ENCODE data around the gene CDH24. TPM values are rescaled to one million over a fixed set of nuclear protein-coding genes. Genes with fewer than 3 reads are reported as not detected.
A peak's percentile ranks its signal among the peaks of the same experiment; 100 is the strongest.

Gene CDH24
- total RNA-seq, 2 donors from 2014 or later: 16.9 to 17.2 TPM

- Mint-ChIP-seq H3K9me3 (no peaks in the 10 kb centered on the region), H3K4me1 (peaks cover 29% of the 10 kb centered on the region), H3K36me3 (ENCODE audit: low read depth) (peaks cover 55% of the 10 kb centered on the region), H3K27ac (no peak within 1 kb of the TSS), H3K27me3 (ENCODE audit: insufficient read depth) (no peaks in the 10 kb centered on the region), H3K4me3 (no peak within 1 kb of the TSS)
- Histone ChIP-seq H3K4me1 (ENCODE audit: control insufficient read depth, insufficient read depth, low read length) (peaks cover 3% of the 10 kb centered on the region), H3K4me3 (ENCODE audit: low read length) (peak within 1 kb of the TSS; percentile 94), H3K9me3 (ENCODE audit: control insufficient read depth, low read length) (no peaks in the 10 kb centered on the region), H3K9ac (ENCODE audit: extremely low read depth, low read length, poor library complexity, severe bottlenecking) (peak within 1 kb of the TSS; percentile 93), H3K36me3 (ENCODE audit: control insufficient read depth, insufficient read depth, low read length) (peaks cover 68% of the 10 kb centered on the region), H3K27me3 (ENCODE audit: control insufficient read depth, insufficient read depth, low read length, poor library complexity, severe bottlenecking) (no peaks in the 10 kb centered on the region), H3K27ac (ENCODE audit: low read depth, low read length) (peak within 1 kb of the TSS; percentile 80)
- 0% methylated on average over 26 to 55 of the region's 55 CpGs for WGBS, 2 experiments (ENCODE audit: insufficient coverage in 1 of 2, insufficient read length in 1 of 2)
- DNase-seq: peak; percentile 94
- TF ChIP-seq CTCF (conservative IDR thresholded peaks at IDR 0.05): no peak
Measured at GRCh38 chr14:23094666-23095195, 37.4 kb upstream of the CDH24 start, which contains the start of gene ACIN1. ACIN1 (minus strand) TSS chr14:23095136; CDS start chr14:23095112, 24 bp downstream.

- peaks cover 3% of the 10 kb centered on the region for H3K4me1 ChIP-seq (ENCODE audit: control insufficient read depth, insufficient read depth, low read length)
- Mint-ChIP-seq H3K4me1 (peaks cover 25% of the 10 kb centered on the region), H3K9me3 (no peaks in the 10 kb centered on the region), H3K27me3 (ENCODE audit: insufficient read depth) (no peaks in the 10 kb centered on the region), H3K27ac (no peak overlapping the region), H3K36me3 (ENCODE audit: low read depth) (peaks cover 59% of the 10 kb centered on the region), H3K4me3 (no peak overlapping the region)
- H3K9me3 ChIP-seq (ENCODE audit: control insufficient read depth, low read length): no peaks in the 10 kb centered on the region
- peak; percentile 54 for TF ChIP-seq CTCF (conservative IDR thresholded peaks at IDR 0.05)
- H3K4me3 ChIP-seq (ENCODE audit: low read length): peak overlapping the region; percentile 94
- DNase-seq: no peak
- peak overlapping the region; percentile 93 for H3K9ac ChIP-seq (ENCODE audit: extremely low read depth, low read length, poor library complexity, severe bottlenecking)
- peaks cover 72% of the 10 kb centered on the region for H3K36me3 ChIP-seq (ENCODE audit: control insufficient read depth, insufficient read depth, low read length)
- 2 to 9% methylated on average over 6 to 14 of the region's 14 CpGs for WGBS, 2 experiments (ENCODE audit: insufficient coverage in 1 of 2, insufficient read length in 1 of 2)
- H3K27me3 ChIP-seq (ENCODE audit: control insufficient read depth, insufficient read depth, low read length, poor library complexity, severe bottlenecking): no peaks in the 10 kb centered on the region
- no peak overlapping the region for H3K27ac ChIP-seq (ENCODE audit: low read depth, low read length)
Measured at GRCh38 chr14:23093991-23094665, 36.8 kb upstream of the CDH24 start.

GRCh38 chr14:23093526-23093925 lies 36.2 kb upstream of the CDH24 start:
- no peak for TF ChIP-seq CTCF (conservative IDR thresholded peaks at IDR 0.05)
- Mint-ChIP-seq H3K4me3 (no peak overlapping the region), H3K9me3 (no peaks in the 10 kb centered on the region), H3K4me1 (peaks cover 24% of the 10 kb centered on the region), H3K27ac (no peak overlapping the region), H3K27me3 (ENCODE audit: insufficient read depth) (no peaks in the 10 kb centered on the region), H3K36me3 (ENCODE audit: low read depth) (peaks cover 53% of the 10 kb centered on the region)
- H3K4me3 ChIP-seq (ENCODE audit: low read length): peak overlapping the region; percentile 94
- H3K27ac ChIP-seq (ENCODE audit: low read depth, low read length): no peak overlapping the region
- H3K9ac ChIP-seq (ENCODE audit: extremely low read depth, low read length, poor library complexity, severe bottlenecking): peak overlapping the region; percentile 93
- no peaks in the 10 kb centered on the region for H3K27me3 ChIP-seq (ENCODE audit: control insufficient read depth, insufficient read depth, low read length, poor library complexity, severe bottlenecking)
- H3K9me3 ChIP-seq (ENCODE audit: control insufficient read depth, low read length): no peaks in the 10 kb centered on the region
- peaks cover 72% of the 10 kb centered on the region for H3K36me3 ChIP-seq (ENCODE audit: control insufficient read depth, insufficient read depth, low read length)
- DNase-seq: no peak
- H3K4me1 ChIP-seq (ENCODE audit: control insufficient read depth, insufficient read depth, low read length): peaks cover 3% of the 10 kb centered on the region
- 89 to 95% methylated on average over 1 to 2 of the region's 2 CpGs for WGBS, 2 experiments (ENCODE audit: insufficient coverage in 1 of 2, insufficient read length in 1 of 2)
